ENCODE data around the gene MAP3K8. TPM values are rescaled to one million over a fixed set of nuclear protein-coding genes. Genes with fewer than 3 reads are reported as not detected.

The MAP3K8 gene
- total and polyA plus RNA-seq, 10 of the 15 experiments (the other 5 are each of a cell fraction or from before 2014, with no cell fraction given) = 25.5 to 115 (median 40.2) TPM

GRCh38 chr10:30433306-30433729 lies 666 bp upstream of the MAP3K8 start (continued):
- TF ChIP-seq, protein P1, sequence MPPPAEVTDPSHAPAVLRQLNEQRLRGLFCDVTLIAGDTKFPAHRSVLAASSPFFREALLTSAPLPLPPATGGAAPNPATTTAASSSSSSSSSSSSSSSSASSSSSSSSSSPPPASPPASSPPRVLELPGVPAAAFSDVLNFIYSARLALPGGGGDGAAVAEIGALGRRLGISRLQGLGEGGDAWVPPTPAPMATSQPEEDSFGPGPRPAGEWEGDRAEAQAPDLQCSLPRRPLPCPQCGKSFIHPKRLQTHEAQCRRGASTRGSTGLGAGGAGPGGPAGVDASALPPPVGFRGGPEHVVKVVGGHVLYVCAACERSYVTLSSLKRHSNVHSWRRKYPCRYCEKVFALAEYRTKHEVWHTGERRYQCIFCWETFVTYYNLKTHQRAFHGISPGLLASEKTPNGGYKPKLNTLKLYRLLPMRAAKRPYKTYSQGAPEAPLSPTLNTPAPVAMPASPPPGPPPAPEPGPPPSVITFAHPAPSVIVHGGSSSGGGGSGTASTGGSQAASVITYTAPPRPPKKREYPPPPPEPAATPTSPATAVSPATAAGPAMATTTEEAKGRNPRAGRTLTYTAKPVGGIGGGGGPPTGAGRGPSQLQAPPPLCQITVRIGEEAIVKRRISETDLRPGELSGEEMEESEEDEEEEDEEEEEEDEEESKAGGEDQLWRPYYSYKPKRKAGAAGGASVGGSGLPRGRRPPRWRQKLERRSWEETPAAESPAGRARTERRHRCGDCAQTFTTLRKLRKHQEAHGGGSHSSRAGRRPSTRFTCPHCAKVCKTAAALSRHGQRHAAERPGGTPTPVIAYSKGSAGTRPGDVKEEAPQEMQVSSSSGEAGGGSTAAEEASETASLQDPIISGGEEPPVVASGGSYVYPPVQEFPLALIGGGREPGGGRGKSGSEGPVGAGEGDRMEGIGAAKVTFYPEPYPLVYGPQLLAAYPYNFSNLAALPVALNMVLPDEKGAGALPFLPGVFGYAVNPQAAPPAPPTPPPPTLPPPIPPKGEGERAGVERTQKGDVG (CRISPR knock-in tag; IDR thresholded peaks at IDR 0.05) = no peak
- no peak for TF ChIP-seq NBN (IDR thresholded peaks at IDR 0.05)
- TF ChIP-seq PAX8 (IDR thresholded peaks at IDR 0.05) = no peak
- TF ChIP-seq SMAD5 (IDR thresholded peaks at IDR 0.05; ENCODE audit: low read depth) = peak; percentile 17; the same call in 1 of the 2 replicates
- TF ChIP-seq, protein P2, sequence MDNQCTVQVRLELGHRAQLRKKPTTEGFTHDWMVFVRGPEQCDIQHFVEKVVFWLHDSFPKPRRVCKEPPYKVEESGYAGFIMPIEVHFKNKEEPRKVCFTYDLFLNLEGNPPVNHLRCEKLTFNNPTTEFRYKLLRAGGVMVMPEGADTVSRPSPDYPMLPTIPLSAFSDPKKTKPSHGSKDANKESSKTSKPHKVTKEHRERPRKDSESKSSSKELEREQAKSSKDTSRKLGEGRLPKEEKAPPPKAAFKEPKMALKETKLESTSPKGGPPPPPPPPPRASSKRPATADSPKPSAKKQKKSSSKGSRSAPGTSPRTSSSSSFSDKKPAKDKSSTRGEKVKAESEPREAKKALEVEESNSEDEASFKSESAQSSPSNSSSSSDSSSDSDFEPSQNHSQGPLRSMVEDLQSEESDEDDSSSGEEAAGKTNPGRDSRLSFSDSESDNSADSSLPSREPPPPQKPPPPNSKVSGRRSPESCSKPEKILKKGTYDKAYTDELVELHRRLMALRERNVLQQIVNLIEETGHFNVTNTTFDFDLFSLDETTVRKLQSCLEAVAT (IDR thresholded peaks at IDR 0.05) = peak; percentile 29; the same call in 1 of the 2 replicates
- no peak for TF ChIP-seq TARDBP (IDR thresholded peaks at IDR 0.05; ENCODE audit: borderline replicate concordance)
- no peak for TF ChIP-seq ZNF207 (IDR thresholded peaks at IDR 0.05; ENCODE audit: borderline replicate concordance)
- no peak for TF ChIP-seq BCL11A (IDR thresholded peaks at IDR 0.05; ENCODE audit: low read depth, low read length)
- peak; percentile 11; the same call in 1 of the 2 replicates for TF ChIP-seq MTA2 (IDR thresholded peaks at IDR 0.05; ENCODE audit: low read depth)
